Epithelial cell of prostate (primary cell): Measurements from ENCODE around the gene SCART1.
"Not testable (repeated sequence)": the region's sequence is repeated elsewhere in the genome, so short reads cannot be mapped to it uniquely, and the experiment has no call there.

Experiments
- DNase-seq: peaks from one replicate; pipeline ENCODE4 v3.0.0-alpha.2; 2011; ENCODE audit warnings: low read depth, low spot score
- H3K27ac ChIP-seq: fragments of 450-650 bp; 2 replicates; pipeline ENCODE4 v1.5.1; 2017; ENCODE audit warnings: mild to moderate bottlenecking

SCART1 gene

DNA sequence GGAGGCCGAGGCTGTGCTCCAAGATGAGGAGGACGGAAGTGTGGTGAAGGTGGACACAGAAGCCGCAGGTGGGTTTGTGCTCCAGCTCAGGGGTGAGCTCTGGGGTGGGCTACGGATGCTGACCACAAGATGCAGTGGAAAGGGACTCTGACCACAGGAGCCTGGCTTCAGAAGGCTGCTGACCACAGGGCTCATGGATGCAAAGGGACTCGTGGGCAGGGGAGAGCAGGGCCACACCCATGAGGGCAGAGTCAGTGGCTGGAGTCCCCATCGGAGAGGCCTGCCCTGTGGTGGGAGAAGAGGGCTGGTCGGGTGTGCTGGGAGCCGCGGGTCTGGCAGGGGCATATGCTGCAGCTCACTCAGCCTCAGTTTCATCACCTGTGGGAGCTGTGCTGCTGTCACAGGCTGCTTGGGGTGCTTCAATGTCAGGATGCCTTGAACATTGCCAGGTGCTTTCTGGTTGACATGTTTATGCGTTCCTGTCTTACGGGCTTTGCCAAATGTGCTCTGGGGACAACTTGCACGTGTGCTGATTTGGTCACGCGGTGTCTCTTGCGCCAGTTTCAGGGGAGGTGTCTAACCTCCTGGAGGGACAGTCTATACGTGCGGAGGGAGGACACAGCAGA, 13.7 kb downstream of the SCART1 start:
- DNase-seq: no peak
- H3K27ac ChIP-seq: no peak overlapping the region

GRCh38 chr10:133469205-133469604, 15.5 kb downstream of the SCART1 start:
- not testable (repeated sequence) for H3K27ac ChIP-seq, DNase-seq

DNA sequence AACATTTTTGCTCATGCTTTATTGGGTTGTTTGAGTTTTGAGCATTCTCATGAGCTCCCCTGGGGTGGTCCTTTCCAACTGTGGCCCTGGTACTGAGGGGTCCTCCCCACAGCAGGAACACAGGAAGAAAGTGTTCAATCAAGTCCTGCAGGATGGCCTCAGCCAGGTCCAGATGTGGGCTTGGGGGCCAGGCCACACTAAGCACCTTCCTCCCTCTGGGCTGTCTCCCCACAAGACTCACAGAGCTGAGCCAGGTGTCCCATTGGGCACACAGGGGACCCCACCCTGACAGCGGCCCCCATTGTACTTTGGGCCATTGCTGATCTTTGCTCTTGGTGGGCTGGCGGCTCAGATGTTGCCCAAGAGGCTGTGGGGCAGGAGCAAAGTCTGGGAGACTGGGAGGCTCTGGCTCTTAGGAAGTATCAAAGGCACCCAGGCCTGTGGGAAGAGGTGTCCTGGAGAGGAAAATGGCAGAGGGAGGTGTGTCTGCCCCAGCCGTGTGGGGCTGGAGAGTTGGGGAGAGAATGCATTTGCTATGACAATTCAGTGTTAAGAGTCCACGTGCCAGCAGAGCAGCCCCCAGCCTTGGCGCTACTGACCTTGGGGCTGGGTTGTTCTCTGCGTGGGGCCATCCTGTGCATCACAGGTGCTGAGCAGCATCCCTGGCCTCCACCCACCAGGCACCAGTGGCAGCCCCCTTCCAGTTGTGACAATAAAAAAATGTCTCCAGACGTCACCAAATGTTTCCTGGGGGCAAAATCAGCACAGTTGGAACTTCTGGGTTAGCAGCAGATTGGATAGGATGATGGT, 17.8 kb downstream of the SCART1 start:
- H3K27ac ChIP-seq: no peak overlapping the region
- DNase-seq: no peak

DNA sequence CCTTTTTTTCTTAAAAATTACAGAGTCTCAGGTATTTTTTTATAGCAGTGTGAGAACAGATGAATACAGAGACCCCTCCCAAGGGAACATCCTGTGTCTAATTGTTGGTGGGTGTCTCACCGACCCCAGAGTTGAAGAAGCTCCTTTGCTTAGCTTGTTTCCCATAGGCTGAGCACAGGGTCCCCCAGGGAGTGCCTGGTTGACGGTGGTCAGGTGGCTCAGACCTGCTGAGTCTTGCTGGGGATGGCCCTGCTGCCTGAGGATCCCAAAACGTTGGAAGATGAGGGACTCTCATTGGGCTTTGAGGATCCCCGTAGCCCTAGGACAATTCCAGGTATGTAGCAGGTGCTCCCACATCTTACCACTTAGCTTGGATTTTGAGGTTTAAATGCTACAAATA, 19.5 kb downstream of the SCART1 start:
- no peak for DNase-seq
- no peak overlapping the region for H3K27ac ChIP-seq

DNA sequence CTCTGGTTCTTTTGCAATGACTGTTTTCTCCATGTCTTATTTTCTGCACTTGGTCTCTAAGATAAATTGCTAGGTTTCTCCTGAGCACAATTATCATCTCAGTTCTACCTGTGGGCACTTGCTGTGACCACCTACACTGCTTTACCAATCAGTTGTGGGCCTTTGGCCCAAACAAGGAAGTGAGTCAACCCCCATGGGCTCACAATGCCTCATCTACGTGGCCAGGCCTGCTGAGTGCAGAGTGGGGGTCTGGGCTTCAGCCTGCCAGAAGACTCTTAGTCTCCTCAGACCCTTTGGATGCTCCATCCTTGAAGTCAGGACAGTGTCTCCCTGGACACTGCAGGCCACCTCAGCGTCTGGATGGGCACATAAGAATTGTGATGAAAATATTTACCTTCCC, 20.3 kb downstream of the SCART1 start:
- no peak for DNase-seq
- no peak overlapping the region for H3K27ac ChIP-seq

- no peak for DNase-seq
- H3K27ac ChIP-seq: no peak overlapping the region
Measured at GRCh38 chr10:133474665-133475424, 21.1 kb downstream of the SCART1 start.

DNA sequence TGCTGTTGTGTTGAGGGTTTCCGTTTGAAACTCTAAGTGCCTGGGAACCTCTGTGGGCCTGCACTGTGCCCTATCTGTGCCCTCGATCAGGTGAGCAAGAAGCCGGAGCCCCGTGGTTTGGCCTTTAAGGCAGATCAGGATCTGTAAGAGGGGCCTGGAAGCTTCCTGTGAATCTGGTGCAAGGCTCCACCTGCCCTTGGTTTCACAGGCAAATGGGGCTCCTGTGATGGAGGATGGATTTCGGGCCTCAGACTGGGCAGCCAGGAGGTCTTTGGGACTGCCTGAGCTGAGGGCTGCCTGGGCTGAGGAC, 21.6 kb downstream of the SCART1 start:
- no peak for DNase-seq
- H3K27ac ChIP-seq: no peak overlapping the region

DNA sequence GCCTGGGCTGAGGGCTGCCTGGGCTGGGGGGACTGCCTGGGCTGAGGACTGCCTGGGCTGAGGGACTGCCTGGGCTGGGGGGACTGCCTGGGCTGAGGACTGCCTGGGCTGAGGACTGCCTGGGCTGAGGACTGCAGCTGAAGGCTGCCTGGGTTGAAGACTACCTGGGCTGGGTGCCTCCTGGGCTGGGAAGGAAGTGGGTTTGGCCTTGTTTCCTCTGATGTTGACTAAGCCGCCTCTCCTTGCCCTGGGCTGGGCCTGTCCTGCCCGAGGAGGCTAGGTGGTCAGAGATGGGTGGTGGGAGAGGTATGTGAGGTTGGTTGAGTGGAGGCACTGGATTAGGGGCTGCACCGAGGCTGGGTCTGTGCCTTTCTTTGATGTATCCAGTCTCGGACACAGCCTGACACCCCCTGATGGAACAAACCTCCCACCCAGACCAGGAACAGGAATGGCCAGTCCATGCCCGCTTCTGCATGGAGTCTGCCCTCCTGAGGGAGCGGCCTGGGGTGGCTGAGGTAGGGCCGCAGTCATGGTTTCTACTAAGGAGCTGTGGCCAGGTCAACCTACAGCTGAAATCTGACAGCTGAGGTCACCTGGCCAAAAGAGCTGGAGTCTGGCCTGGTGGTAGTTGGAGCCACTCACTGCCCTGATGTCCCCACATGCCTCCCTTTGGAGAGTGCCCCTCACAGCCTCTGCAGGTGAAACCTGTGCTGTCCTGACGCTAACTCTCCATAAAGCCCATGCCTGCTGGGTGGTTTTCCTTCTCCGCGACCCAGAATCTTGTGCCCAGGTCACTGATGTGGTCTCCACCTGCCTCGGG, 22.3 kb downstream of the SCART1 start:
- no peak for DNase-seq
- H3K27ac ChIP-seq: no peak overlapping the region

DNA sequence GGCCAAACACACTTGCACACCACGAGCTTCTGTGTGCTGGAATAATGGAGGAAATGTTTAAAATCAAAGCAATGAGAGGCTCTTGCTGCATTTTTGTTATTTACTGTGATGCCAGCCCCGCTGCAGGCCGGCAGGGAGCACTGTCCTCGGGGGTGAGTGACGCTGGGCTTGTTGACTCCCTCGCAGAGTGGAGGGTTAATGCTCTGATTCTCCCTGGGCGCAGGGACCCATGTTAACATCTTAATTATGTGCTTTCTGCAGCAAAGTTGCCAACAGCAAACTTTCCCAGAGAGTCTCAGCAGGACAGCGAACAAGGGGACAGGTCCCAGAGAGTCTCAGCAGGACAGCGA, 22.9 kb downstream of the SCART1 start:
- H3K27ac ChIP-seq: no peak overlapping the region
- no peak for DNase-seq

DNA sequence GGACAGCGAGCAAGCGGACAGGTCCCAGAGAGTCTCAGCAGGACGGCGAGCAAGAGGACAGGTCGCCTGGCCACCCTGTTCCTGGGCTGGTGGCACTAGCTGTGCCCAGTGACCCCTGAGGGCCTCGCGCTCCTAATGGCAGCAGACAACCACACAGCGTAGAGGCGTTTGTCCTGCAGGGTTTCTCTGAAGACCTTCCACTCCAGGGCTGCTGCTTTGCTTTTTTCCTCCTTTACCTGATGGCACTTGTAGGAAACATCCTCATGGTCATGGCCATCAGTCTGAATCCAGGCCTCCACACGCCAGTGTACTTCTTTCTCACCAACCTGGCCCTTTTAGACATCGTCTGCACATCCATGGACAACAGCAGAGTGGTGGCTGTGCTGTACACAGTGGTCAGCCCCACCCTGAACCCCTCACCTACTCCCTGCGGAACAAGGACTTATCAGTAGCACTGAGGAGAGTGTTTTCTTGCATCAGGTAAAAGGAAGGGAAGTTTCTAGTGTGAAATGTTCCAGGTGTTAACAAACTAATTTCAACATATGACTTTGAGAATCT, 27.4 kb downstream of the SCART1 start:
- DNase-seq: no peak
- H3K27ac ChIP-seq: no peak overlapping the region

GRCh38 chr10:133481657-133482056, 27.9 kb downstream of the SCART1 start:
- no peak for DNase-seq
- H3K27ac ChIP-seq: no peak overlapping the region

DNA sequence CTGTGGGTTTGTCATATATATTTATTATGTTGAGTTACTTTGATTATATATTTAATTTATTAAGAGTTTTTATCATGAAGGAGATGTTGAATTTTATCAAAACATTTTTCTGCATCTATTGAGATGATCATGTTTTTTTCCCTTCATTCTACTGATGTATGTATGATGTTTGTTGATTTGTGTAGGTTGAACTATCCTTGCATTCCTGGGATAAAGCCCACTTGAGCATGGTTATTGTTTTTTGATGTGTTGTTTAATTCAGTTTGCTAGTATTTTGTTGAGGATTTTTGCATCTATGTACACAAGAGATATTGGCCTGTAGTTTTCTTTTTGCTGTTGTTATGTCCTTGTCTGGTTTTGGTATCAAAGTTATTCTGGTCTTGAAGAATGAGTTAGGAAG, 31.1 kb downstream of the SCART1 start:
- no peak overlapping the region for H3K27ac ChIP-seq
- DNase-seq: no peak

DNA sequence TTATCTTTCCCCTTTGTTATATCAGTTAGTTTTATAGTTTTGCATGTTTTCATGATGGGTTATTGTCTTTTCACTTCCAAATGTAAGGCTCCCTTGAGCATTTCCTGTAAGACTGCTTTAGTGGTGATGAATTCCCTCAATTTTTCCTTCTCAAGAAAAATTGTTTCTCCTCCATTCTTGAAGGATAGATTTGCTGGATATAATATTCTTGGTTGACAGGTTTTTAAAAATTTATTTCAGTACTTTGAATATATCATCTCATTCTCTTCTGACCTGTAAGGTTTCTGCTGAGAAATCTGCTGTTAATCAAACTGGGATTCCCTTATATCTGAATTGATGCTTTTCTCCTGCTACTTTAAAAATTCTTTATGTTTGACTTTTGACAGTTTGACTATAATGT, 33.3 kb downstream of the SCART1 start:
- no peak for DNase-seq
- H3K27ac ChIP-seq: no peak overlapping the region

- H3K27ac ChIP-seq: no peak overlapping the region
- DNase-seq: no peak
Measured at GRCh38 chr10:133488354-133488753, 34.6 kb downstream of the SCART1 start.

DNA sequence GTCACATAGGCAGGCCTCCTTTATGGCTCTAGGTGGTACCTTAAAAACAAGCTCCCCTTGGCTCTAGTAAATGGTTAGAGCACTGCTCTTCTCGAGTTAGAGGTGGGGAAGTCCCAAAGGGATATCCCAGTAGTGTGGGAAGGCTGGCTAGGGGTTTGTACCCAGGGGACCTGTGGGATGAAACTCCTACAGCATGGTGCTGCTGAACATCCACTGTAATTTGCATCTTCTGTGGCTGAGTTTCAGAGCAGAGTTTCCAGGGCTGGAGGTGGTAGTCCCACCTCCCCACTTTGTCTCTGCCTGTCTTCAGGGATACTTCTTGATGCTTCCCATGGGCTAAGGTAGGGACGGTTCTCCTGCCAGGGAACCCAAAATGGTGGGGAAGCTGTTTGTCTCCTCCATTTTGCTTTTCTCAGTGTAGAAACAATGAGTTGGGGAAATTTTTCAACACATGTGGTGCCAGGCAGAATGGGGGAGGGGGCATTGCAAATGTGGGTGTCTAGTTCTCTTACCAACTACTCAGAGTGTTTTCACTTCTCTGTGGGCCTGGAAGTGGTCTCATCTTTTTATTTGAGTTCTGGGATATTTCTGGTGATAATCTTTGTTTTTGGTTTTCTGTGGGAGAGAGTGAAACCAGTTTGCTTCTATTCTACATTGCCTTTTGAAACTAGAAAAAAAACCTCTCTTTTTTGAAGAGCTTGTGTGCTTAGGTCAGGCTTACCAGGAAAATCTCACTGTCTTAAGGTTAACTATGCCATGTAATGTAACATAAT, 36.3 kb downstream of the SCART1 start:
- no peak overlapping the region for H3K27ac ChIP-seq
- no peak for DNase-seq

GRCh38 chr10:133493562-133493961, 39.8 kb downstream of the SCART1 start:
- DNase-seq, H3K27ac ChIP-seq: not testable (repeated sequence)

DNA sequence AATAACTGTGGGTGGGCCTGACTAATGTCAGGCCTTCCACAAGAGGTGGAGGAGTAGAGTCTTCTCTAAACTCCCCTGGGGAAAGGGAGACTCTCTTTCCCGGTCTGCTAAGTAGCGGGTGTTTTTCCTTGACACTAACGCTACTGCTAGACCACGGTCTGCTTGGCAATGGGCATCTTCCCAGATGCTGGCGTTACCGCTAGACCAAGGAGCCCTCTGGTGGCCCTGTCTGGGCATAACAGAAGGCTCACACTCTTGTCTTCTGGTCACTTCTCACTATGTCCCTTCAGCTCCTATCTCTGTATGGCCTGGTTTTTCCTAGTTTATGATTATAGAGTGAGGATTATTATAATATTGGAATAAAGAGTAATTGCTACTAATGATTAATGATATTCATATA, 43.6 kb downstream of the SCART1 start:
- not testable (repeated sequence) for H3K27ac ChIP-seq, DNase-seq

DNA sequence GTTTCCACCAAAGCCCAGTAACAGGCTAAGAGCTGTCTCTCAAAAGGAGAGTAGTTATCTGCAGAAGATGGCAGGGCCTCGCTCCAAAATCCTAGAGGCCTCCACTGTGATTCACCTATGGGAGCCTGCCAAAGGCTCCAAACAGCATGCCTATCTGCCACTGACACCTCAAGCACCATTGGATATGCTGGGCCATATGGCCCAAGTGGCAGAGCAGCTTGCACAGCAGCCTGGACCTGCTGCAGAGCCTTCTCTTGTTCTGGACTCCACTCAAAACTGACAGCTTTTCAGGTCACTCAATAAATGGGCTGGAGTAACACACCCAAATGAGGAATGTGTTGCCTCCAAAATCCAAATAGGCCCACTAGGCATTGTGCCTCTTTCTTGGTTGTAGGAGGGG, 45.4 kb downstream of the SCART1 start:
- not testable (repeated sequence) for DNase-seq, H3K27ac ChIP-seq

- not testable (repeated sequence) for H3K27ac ChIP-seq, DNase-seq
Measured at GRCh38 chr10:133500897-133501296, 47.2 kb downstream of the SCART1 start.

DNA sequence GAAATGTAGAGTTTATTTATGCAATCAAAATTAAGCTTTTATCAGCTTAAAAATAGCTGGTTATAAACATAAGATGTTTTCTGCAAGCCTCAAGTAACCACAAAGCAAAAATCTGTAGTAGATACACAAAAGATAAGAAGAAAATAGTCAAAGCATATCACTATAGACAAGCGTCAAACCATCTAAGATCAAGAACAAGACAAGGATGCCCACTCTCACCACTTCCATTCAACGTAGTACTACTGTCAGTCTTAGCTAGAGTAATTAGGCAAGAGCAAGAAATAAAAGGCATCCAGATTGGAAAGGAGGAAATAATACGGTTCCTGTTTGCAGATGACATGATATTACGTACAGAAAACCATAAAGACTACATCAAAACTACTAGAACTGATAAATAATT, 56.0 kb downstream of the SCART1 start:
- H3K27ac ChIP-seq: no peak overlapping the region
- DNase-seq: no peak
